Measurements from ENCODE around the gene SPC24.
"Not testable (repeated sequence)": the region's sequence is repeated elsewhere in the genome, so short reads cannot be mapped to it uniquely, and the experiment has no call there.

SPC24 gene

DNA sequence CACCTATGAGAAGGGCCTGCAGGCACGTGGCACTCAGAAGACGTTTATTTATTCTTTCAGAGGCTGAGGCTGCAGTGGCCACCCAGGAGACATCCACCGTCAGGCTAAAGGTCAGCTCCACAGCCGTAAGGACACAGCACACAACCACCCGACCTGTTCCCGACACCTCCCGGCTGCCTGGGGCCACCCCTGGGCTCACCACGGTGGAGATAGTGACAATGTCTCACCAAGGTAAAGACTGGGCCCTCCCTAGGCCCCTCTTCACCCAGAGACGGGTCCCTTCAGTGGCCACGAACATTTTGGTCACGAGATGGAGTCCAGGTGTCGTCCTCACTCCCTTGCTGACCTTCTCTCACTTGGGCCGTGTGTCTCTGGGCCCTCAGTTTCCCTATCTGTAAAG is 32.5 kb downstream of the SPC24 start:
- DNase-seq, result no peak

DNA sequence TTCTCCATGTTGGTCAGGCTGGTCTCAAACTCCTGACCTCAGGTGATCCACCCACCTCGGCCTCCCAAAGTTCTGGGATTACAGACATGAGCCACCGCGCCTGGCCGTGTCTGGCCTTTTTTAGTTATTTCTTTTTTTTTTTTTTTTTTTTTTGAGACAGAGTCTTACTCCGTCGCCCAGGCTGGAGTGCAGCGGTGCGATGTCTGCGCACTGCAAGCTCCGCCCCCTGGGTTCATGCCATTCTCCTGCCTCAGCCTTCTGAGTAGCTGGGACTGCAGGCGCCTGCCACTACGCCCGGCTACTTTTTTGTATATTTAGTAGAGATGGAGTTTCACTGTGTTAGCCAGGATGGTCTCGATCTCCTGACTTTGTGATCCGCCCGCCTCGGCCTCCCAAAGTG is 33.6 kb downstream of the SPC24 start:
- DNase-seq, result not testable (repeated sequence)

DNA sequence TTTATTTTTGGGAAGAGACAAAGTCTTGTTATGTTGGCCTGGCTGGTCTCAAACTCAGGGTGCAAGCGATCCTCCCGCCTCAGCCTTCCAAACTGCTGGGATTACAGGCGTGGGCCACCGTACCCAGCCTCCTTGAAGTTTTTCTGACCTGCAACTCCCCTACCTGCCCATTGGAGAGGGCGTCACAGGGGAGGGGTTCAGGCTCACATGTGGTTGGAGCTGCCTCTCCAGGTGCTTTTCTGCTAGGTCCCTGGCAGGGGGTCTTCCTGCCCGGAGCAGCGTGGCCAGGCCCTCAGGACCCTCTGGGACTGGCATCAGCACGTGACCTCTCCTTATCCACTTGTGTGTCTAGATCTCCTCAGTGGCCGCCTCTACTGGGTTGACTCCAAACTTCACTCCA is 39.1 kb downstream of the SPC24 start:
- no peak for DNase-seq

DNA sequence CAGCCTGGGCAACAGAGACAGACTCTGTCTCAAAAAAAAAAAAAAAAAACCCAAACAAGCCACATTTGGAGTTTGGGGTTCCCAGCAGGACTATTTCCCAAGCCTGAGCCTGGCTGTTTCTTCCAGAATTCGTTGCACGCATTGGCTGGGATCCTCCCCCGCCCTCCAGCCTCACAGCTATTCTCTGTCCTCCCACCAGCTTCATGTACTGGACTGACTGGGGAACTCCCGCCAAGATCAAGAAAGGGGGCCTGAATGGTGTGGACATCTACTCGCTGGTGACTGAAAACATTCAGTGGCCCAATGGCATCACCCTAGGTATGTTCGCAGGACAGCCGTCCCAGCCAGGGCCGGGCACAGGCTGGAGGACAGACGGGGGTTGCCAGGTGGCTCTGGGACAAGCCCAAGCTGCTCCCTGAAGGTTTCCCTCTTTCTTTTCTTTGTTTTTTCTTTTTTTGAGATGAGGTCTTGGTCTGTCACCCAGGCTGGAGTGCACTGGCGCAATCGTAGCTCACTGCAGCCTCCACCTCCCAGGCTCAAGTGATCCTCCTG is 39.6 kb downstream of the SPC24 start:
- no peak for DNase-seq

DNA sequence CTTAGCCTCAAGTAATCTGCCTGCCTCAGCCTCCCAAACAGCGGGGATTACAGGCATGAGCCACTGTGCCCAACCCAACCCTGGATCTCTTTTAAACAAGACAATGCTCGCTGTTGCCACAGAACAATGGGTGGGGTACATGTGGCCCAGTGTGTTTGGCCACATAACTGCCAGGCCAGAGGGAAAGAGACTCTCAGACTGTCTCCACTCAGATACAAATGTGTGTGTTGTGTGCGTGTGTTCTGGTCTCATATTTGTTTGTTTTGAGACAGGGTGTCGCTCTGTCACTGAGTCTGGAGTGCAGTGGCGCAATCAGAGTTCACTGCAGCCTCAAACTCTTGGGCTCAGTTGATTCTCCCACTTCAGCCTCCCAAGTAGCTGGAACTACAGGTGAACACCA is 40.5 kb downstream of the SPC24 start:
- no peak for DNase-seq

DNA sequence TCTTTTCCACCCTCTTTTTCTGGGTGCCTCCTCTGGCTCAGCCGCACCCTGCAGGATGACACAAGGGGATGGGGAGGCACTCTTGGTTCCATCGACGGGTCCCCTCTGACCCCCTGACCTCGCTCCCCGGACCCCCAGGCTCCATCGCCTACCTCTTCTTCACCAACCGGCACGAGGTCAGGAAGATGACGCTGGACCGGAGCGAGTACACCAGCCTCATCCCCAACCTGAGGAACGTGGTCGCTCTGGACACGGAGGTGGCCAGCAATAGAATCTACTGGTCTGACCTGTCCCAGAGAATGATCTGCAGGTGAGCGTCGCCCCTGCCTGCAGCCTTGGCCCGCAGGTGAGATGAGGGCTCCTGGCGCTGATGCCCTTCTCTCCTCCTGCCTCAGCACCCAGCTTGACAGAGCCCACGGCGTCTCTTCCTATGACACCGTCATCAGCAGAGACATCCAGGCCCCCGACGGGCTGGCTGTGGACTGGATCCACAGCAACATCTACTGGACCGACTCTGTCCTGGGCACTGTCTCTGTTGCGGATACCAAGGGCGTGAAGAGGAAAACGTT is 42.4 kb downstream of the SPC24 start:
- no peak for DNase-seq

DNA sequence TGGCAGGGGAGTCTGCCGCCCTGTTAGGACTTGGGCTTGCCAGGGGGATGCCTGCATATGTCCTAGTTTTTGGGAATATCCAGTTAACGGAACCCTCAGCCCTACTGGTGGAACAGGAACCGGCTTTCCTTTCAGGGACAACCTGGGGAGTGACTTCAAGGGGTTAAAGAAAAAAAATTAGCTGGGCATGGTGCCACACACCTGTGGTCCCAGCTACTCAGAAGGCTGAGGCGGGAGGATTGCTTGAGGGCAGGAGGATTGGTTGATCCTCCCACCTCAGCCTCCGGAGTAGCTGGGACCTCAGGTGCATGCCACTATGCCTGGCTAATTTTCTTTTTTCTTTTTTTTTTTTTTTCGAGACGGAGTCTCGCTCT is 43.8 kb downstream of the SPC24 start:
- DNase-seq, result no peak

DNA sequence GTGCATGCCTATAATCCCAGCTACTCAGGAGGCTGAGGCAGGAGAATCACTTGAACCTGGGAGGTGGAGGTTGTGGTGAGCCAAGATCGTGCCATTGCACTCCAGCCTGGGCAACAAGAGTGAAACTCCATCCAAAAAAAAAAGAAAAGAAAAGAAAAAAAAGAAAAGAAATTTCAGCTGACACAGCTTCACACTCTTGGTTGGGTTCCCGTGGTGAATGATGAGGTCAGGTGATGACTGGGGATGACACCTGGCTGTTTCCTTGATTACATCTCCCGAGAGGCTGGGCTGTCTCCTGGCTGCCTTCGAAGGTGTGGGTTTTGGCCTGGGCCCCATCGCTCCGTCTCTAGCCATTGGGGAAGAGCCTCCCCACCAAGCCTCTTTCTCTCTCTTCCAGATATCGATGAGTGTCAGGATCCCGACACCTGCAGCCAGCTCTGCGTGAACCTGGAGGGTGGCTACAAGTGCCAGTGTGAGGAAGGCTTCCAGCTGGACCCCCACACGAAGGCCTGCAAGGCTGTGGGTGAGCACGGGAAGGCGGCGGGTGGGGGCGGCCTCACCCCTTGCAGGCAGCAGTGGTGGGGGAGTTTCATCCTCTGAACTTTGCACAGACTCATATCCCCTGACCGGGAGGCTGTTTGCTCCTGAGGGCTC is 44.3 kb downstream of the SPC24 start:
- no peak for DNase-seq

DNA sequence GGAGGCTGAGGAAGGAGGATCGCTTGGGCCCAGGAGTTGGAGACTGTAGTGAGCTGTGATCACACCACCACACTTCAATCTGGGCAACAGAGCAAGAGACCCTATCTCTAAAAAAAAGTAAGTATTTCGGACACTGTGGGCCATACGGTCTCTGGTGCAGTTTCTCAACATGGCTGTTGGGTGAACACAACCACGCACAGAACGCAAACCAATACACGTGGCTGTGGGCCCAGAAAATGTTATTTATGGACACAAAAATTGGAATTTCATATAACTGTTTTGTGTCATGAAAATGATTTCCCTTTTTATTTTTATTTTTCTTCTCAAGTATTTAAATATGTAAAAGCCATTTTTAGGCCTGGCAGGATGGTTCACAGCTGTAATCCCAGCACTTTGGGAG is 46.8 kb downstream of the SPC24 start:
- no peak for DNase-seq

DNA sequence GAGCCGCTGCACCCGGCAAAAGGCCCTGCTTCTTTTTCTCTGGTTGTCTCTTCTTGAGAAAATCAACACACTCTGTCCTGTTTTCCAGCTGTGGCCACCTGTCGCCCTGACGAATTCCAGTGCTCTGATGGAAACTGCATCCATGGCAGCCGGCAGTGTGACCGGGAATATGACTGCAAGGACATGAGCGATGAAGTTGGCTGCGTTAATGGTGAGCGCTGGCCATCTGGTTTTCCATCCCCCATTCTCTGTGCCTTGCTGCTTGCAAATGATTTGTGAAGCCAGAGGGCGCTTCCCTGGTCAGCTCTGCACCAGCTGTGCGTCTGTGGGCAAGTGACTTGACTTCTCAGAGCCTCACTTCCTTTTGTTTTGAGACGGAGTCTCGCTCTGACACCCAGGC is 49.1 kb downstream of the SPC24 start:
- DNase-seq, result no peak

DNA sequence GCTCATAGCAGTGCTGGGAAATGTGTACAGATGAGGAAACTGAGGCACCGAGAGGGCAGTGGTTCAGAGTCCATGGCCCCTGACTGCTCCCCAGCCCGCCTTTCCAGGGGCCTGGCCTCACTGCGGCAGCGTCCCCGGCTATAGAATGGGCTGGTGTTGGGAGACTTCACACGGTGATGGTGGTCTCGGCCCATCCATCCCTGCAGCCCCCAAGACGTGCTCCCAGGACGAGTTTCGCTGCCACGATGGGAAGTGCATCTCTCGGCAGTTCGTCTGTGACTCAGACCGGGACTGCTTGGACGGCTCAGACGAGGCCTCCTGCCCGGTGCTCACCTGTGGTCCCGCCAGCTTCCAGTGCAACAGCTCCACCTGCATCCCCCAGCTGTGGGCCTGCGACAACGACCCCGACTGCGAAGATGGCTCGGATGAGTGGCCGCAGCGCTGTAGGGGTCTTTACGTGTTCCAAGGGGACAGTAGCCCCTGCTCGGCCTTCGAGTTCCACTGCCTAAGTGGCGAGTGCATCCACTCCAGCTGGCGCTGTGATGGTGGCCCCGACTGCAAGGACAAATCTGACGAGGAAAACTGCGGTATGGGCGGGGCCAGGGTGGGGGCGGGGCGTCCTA is 50.5 kb downstream of the SPC24 start:
- no peak for DNase-seq

DNA sequence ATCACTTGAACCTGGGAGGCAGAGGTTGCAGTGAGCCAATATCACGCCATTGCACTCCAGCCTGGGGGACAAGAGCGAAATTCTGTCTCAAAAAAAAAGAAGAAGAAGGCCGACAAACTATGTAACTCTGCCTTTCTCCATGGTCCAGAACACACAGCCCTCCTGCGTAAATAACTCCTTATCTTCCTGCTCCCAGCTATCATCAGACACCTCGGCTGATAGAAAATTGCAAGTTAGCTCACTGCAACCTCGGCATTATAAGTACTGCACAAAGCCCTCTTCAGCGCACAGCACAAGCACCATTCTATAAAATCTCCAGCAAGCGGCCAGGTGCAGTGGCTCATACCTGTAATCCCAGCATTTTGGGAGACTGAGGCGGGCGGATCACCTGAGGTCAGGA is 51.9 kb downstream of the SPC24 start:
- DNase-seq, result not testable (repeated sequence)

DNA sequence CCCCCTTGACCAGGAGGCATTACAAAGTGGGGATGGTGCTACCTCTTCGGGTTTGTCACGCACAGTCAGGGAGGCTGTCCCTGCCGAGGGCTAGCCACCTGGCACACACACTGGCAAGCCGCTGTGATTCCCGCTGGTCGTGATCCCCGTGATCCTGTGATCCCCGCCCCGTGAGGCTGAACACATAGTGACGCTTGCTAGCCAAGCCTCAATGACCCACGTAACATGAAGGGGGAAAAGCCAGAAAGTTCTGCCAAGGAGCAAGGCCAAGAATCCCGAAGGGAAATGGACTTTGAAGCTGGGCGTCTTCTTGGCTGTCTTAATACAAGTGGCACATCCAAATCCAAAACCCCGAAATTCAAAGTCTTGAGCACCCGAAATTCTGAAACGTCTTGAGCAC is 52.6 kb downstream of the SPC24 start:
- DNase-seq, result no peak

DNA sequence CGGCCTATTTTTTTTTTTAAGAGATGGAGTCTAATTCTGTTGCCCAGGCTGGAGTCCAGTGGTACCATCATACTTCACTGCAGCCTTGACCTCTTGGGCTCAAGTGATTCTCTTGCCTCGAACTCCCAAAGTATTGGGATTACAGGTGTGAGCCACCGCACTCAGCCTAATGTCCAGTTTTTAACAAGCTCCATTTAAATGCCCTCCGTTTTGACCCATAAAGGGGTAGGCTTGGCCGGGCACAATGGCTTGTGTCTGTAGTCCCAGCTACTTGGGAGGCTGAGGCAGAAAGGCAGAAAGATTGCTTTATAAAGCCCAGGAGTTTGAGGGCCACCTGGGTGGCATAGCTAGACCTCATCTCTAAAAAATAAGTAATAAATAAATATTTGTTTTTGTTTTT is 54.5 kb downstream of the SPC24 start:
- no peak for DNase-seq

DNA sequence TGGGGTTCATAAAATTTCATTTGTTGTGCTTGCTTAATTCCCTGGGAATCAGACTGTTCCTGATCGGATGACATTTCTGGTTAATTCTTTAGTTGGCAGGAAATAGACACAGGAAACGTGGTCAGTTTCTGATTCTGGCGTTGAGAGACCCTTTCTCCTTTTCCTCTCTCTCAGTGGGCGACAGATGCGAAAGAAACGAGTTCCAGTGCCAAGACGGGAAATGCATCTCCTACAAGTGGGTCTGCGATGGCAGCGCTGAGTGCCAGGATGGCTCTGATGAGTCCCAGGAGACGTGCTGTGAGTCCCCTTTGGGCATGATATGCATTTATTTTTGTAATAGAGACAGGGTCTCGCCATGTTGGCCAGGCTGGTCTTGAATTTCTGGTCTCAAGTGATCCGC is 55.5 kb downstream of the SPC24 start:
- no peak for DNase-seq

DNA sequence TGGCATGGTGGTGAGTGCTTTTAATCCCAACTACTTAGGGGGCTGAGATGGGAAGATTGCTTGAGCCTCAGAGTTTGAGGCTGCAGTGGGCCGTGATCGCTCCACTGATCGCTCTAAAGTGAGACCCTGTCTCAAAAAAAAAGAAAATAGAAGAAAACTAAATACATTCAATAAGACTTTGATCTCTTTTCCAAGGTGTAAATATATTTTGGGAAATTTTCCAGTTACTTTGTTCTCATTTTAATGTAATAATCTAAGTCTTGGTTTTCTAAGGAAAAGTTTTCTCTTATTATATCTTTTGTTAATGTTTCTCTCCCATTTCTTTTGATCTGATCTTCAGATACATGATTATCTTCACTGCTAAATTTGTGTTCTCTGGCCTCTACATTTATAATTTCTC is 56.7 kb downstream of the SPC24 start:
- no peak for DNase-seq

DNA sequence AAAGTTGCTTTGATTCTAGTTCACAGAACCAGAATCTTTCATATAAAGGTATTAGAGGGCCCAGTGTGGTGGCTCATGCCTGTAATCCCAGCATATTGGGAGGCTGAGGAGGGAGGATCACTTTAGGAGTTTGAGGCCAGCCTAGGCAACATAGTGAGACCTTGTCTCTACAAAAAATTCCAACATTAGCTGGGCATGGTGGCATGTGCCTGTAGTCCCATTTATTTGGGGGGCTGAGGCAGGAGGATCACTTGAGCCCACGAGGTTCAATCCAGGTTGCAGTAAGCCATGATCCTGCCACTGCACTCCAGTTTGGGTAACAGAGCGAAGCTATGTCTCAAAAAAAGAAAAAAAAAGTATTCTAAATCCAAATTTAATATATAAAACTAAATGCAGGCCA is 57.3 kb downstream of the SPC24 start:
- no peak for DNase-seq

DNA sequence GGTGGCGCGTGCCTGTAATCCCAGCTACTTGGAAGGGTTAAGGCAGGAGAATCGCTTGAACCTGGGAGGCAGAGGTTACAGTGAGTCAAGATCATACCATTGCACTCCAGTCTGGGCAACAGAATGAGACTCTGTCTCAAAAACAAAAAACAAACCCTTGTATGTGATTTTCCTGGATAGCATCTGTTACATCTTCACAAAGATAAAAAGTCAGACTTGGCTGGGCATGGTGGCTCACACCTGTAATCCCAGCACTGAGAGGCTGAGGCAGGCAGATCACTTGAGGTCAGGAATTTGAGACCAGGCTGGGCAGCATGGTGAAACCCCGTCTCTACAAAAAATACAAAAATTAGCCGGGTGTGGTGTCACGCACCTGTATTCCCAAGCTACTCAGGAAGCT is 58.2 kb downstream of the SPC24 start:
- not testable (repeated sequence) for DNase-seq

DNA sequence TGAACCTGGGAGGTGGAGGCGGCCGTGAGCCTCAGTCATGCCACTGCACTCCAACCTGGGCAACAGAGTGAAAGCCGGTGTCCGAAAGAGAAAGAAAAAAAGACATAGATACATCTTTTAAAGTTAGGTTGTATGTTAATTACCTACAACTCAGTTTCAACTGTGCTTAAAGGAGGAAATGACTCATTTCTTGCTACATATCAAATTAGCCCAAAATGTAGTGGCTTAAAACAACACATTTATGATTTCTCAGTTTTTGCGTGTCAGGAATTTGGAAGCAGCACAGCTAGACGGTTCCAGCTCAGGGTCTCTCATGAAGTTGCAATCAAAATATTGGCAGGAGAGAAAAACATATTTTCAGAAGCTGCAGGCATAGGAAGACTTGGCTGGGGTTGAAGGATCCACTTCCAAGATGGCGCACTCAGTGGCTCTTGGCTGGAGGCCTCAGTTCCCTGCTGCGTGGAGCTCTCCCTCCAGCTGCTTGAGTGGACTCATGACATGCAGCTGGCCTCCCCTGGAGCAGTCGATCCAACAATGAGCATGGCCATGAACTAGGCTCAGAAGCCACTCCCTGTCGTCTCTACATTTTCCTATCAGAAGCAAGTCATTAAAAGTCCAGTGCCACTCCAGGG is 59.3 kb downstream of the SPC24 start:
- no peak for DNase-seq
